ENCODE results near the gene TRAF3IP1. TPM values are rescaled to one million over a fixed set of nuclear protein-coding genes. Genes with fewer than 3 reads are reported as not detected.
"Not testable (repeated sequence)": the region's sequence is repeated elsewhere in the genome, so short reads cannot be mapped to it uniquely, and the experiment has no call there.

TRAF3IP1 gene
- total RNA-seq, 4 donors from 2014 or later, result 11.0 to 27.2 (median 13.4) TPM

DNA sequence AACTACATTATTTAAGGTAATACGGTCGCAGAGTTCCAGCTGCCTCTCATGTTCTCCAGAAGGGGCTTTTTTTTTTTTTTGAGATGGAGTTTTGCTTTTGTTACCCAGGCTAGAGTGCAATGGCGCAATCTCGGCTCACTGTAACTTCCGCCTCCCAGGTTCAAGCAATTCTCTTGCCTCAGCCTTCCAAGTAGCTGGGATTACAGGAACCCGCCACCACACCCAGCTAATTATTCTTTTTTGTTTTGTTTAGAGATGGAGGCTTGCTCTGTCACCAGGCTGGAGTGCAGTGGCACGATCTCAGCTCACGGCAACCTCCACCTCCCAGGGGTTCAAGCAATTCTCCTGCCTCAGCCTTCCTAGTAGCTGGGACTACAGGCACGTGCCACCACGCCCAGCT lies 46.9 kb upstream of the TRAF3IP1 start:
- DNase-seq, H3K9me3 ChIP-seq, H3K4me3 ChIP-seq, H3K4me1 ChIP-seq, H3K27me3 ChIP-seq: not testable (repeated sequence)
- H3K27ac ChIP-seq, result peak overlapping the region in 3 of 4 donors; percentile 6 to 83 (median 57)
- TF ChIP-seq POLR2A (IDR thresholded peaks at IDR 0.05), result peak in 1 of 2 donors; percentile 16
- H3K36me3 ChIP-seq, result peaks cover 0 to 74% (median 0%) of the 10 kb centered on the region in 3 donors

DNA sequence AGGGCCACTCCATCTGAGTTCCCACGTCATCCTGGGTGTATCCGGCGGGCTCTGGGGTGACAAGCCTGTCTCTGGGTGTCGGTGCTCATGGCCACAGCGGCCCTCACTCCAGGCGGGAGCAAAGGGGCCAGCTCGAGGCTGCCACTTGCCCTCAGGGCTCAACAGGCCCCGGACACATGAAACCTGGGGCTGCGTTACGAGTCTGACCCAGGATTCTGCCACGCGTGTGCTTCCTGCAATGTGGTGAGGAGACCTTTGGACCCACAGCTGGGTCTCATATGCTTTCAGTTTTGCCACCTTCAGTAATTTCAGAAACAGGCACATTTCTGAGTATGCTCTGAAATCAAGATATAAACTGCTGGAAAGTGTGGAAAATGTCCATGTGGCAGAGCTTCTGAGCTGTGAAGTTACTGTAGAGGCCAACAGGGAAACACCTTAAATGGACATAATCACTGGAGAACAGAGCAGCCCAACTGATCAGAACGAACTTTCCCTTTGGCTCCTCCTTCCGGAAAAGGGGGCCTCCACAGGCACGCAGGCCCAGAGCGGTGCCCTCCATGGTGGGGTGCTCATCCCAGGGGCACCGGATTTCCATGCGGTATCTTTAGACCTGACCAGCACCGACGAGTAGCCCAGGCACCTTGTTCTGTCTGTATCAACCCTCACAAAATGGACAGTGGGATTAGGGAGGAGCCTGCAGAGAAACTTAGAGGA lies 46.0 kb upstream of the TRAF3IP1 start:
- DNase-seq, result peak in 2 of 3 donors; percentile 69 to 75
- Histone ChIP-seq H3K4me1 (peaks cover 0 to 10% (median 0%) of the 10 kb centered on the region in 4 donors), H3K36me3 (peaks cover 0 to 68% (median 0%) of the 10 kb centered on the region in 3 donors), H3K27ac (peak overlapping the region in 3 of 4 donors; percentile 6 to 83 (median 57)), H3K4me3 (peak overlapping the region in 1 of 4 donors; percentile 19), H3K9me3 (no peaks in the 10 kb centered on the region), H3K27me3 (no peaks in the 10 kb centered on the region)
- no peak for TF ChIP-seq POLR2A (IDR thresholded peaks at IDR 0.05)
- TF ChIP-seq, protein P1, sequence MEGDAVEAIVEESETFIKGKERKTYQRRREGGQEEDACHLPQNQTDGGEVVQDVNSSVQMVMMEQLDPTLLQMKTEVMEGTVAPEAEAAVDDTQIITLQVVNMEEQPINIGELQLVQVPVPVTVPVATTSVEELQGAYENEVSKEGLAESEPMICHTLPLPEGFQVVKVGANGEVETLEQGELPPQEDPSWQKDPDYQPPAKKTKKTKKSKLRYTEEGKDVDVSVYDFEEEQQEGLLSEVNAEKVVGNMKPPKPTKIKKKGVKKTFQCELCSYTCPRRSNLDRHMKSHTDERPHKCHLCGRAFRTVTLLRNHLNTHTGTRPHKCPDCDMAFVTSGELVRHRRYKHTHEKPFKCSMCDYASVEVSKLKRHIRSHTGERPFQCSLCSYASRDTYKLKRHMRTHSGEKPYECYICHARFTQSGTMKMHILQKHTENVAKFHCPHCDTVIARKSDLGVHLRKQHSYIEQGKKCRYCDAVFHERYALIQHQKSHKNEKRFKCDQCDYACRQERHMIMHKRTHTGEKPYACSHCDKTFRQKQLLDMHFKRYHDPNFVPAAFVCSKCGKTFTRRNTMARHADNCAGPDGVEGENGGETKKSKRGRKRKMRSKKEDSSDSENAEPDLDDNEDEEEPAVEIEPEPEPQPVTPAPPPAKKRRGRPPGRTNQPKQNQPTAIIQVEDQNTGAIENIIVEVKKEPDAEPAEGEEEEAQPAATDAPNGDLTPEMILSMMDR (IDR thresholded peaks at IDR 0.05), result no peak

DNA sequence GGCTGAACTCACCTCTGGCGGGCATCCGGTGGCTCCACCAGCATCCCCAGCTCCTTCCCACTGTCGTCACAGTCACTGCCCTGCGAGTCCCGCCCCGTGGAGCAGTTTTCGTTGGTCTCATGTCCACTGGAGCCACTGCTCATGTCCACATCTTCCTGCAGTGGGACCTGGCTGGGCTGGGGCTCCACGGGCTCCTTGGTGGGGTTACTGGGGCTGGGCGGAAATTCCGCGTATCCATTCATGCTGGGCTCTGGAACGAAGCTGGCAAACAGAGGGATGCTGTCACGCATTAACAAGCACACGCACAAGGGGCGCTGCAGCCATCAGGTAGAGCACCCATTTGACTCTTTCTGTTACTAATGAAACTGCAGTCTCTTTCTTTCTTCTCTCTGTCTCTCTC lies 42.6 kb upstream of the TRAF3IP1 start:
- H3K4me1 ChIP-seq, result peaks cover 0 to 33% (median 0%) of the 10 kb centered on the region in 4 donors
- no peak overlapping the region for H3K27ac ChIP-seq
- H3K9me3 ChIP-seq, result no peaks in the 10 kb centered on the region
- H3K4me3 ChIP-seq, result no peak overlapping the region
- no peak for TF ChIP-seq POLR2A (IDR thresholded peaks at IDR 0.05)
- TF ChIP-seq, protein P1 (IDR thresholded peaks at IDR 0.05), result peak in 1 of 6 experiments; percentile 6
- DNase-seq, result peak in 1 of 3 donors; percentile 35
- no peaks in the 10 kb centered on the region for H3K27me3 ChIP-seq
- H3K36me3 ChIP-seq, result peaks cover 0 to 43% (median 0%) of the 10 kb centered on the region in 3 donors

DNA sequence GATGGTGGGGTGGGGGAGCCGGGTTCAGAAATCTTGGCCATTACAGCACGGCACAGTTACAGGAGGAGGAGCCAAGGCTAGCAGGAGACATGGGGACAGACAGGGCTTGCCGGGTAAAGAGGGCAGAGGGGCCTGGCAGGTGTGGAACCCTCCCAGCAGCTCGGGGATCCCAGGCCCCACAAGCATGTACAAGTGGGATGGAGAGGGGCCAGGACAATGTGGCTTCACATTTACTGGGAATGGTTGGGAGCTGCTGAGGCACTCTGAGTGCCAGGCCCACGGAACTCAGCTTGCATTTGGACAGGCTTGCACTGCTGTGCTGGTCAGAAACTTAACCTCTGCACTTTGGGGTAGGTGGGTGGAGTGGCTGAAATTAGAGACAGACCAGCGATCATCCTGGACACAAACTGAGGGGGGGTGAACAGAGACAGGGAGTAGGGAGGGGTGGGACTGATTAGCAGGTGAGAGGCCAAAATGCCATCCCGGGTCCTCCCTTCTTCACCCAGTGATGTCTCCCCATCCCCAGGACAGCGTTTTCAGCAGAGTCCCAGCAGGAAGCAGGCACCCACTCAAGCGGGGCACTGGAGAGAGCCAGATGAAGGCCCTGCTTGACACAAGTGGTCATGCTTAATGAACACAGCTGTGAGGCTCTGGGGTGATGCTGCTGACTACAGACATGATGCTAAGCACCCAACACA lies 41.5 kb upstream of the TRAF3IP1 start:
- DNase-seq, result no peak

DNA sequence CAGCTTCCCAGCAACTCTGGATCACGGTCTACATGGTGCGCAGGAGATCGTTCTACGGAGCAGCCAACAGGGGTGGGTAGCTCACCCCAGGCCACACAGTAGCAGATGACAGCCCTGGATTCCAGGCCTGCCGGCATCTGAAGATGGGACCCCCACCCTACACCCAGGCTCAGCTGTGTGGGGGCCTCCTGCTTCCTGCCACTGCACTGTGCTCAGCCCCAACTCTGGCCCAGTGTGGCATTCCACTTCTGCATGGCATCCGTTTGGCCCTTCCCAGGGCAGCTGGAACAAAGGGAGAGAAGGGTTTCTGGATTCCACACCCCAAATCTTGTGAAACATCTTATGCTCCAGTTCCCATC lies 41.0 kb upstream of the TRAF3IP1 start:
- Histone ChIP-seq H3K36me3 (peaks cover 0 to 35% (median 0%) of the 10 kb centered on the region in 3 donors), H3K27ac (no peak overlapping the region), H3K9me3 (no peaks in the 10 kb centered on the region), H3K4me1 (peaks cover 0 to 44% (median 0%) of the 10 kb centered on the region in 4 donors), H3K27me3 (no peaks in the 10 kb centered on the region), H3K4me3 (no peak overlapping the region)
- DNase-seq, result no peak
- no peak for TF ChIP-seq POLR2A (IDR thresholded peaks at IDR 0.05)
- TF ChIP-seq, protein P1 (IDR thresholded peaks at IDR 0.05), result no peak

More for the DNA sequence above, 41.5 kb upstream of the TRAF3IP1 start:
- Histone ChIP-seq H3K36me3 (peaks cover 0 to 40% (median 0%) of the 10 kb centered on the region in 3 donors), H3K27ac (no peak overlapping the region), H3K27me3 (no peaks in the 10 kb centered on the region), H3K4me3 (no peak overlapping the region), H3K9me3 (no peaks in the 10 kb centered on the region), H3K4me1 (peaks cover 0 to 39% (median 0%) of the 10 kb centered on the region in 4 donors)
- no peak for TF ChIP-seq POLR2A (IDR thresholded peaks at IDR 0.05)
- TF ChIP-seq, protein P1 (IDR thresholded peaks at IDR 0.05), result no peak
